Measurements from ENCODE around the gene ACTN4.

The ACTN4 gene

GRCh38 chr19:38662537-38663155 lies 15.2 kb downstream of the ACTN4 start:
- no peak for DNase-seq

GRCh38 chr19:38663156-38663651 lies 15.8 kb downstream of the ACTN4 start:
- DNase-seq = no peak

- no peak for DNase-seq
These were observed 16.6 kb downstream of the ACTN4 start for GRCh38 chr19:38663957-38664502.

GRCh38 chr19:38664503-38665211 lies 17.2 kb downstream of the ACTN4 start:
- DNase-seq = no peak

GRCh38 chr19:38665219-38665931 lies 17.9 kb downstream of the ACTN4 start:
- DNase-seq = no peak

- DNase-seq = no peak
These were observed 18.7 kb downstream of the ACTN4 start for GRCh38 chr19:38665950-38666662.

GRCh38 chr19:38666663-38667511 lies 19.4 kb downstream of the ACTN4 start:
- no peak for DNase-seq

GRCh38 chr19:38667661-38668171 lies 20.3 kb downstream of the ACTN4 start:
- peak; percentile 11 to 33 for DNase-seq

- no peak for DNase-seq
These were observed 22.1 kb downstream of the ACTN4 start for GRCh38 chr19:38669552-38669951.

- peak; percentile 12 to 46 for DNase-seq
These were observed 23.5 kb downstream of the ACTN4 start for GRCh38 chr19:38670921-38671398.

- no peak for DNase-seq
These were observed 24.2 kb downstream of the ACTN4 start for GRCh38 chr19:38671654-38672053.

GRCh38 chr19:38673030-38673429 lies 25.6 kb downstream of the ACTN4 start:
- DNase-seq = no peak

- DNase-seq = no peak
These were observed 27.1 kb downstream of the ACTN4 start for GRCh38 chr19:38674388-38675171.

- no peak for DNase-seq
These were observed 28.2 kb downstream of the ACTN4 start for GRCh38 chr19:38675611-38676010.

- DNase-seq = no peak
These were observed 28.8 kb downstream of the ACTN4 start for GRCh38 chr19:38676023-38676877.

GRCh38 chr19:38676878-38677646 lies 29.6 kb downstream of the ACTN4 start:
- no peak for DNase-seq

- no peak for DNase-seq
These were observed 30.9 kb downstream of the ACTN4 start for GRCh38 chr19:38678217-38678890.

- DNase-seq = no peak
These were observed 31.5 kb downstream of the ACTN4 start for GRCh38 chr19:38678891-38679494.

Data from NCI-H526 (cell line).